ENCODE measurements around the gene SOWAHA. TPM values are rescaled to one million over a fixed set of nuclear protein-coding genes. Genes with fewer than 3 reads are reported as not detected.

SOWAHA gene
- total and polyA plus RNA-seq, 2 experiments from 2014 or later = not detected

GRCh38 chr5:132848270-132848669 is 35.2 kb downstream of the SOWAHA start:
- no peaks in the 10 kb centered on the region for H3K9me3 ChIP-seq (ENCODE audit: low read depth)
- no peak overlapping the region for H2AFZ ChIP-seq
- in situ Hi-C loops (cut with MboI) = no loop called here

GRCh38 chr5:132849347-132849746 is 36.2 kb downstream of the SOWAHA start:
- DNase-seq = no peak
- Histone ChIP-seq H3F3A (ENCODE audit: insufficient read depth) (no peaks in the 10 kb centered on the region), H4K20me1 (ENCODE audit: insufficient read depth) (no peaks in the 10 kb centered on the region), H3K4me1 (ENCODE audit: insufficient read depth) (0 out of 2 replicates have a peak, but pooled peaks cover 2% of the 10 kb centered on the region), H3K4me3 (no peak overlapping the region), H3K9me2 (ENCODE audit: insufficient read depth) (no peaks in the 10 kb centered on the region), H3K27me3 (replicated peaks; ENCODE audit: insufficient read depth) (no peaks in the 10 kb centered on the region), H3K9me3 (ENCODE audit: low read depth) (no peaks in the 10 kb centered on the region), H3K9ac (no peak overlapping the region), H3K27ac (no peak overlapping the region), H2AFZ (no peak overlapping the region), H3K36me3 (ENCODE audit: low read depth) (no peaks in the 10 kb centered on the region), H3K79me2 (ENCODE audit: insufficient read depth) (no peaks in the 10 kb centered on the region), H3K4me2 (ENCODE audit: unreplicated experiment) (no peak overlapping the region)
- 21 to 32% methylated on average over 1 of the region's 1 CpG for WGBS, 2 experiments (ENCODE audit: low coverage in 1 of 2, low lambda C conversion rate in 2 of 2, missing lambda C conversion rate in 2 of 2)
- in situ Hi-C loops (cut with MboI) = no loop called here
- TF ChIP-seq EZH2phosphoT487 (IDR thresholded peaks at IDR 0.05; ENCODE audit: insufficient read depth, low read depth) = no peak
- no peak for TF ChIP-seq EZH2 (IDR thresholded peaks at IDR 0.05; ENCODE audit: insufficient read depth, poor library complexity, severe bottlenecking)

More at GRCh38 chr5:132848270-132848669, 35.2 kb downstream of the SOWAHA start:
- DNase-seq = no peak
- no peak overlapping the region for H3K9ac ChIP-seq
- no peaks in the 10 kb centered on the region for H4K20me1 ChIP-seq (ENCODE audit: insufficient read depth)
- H3K27ac ChIP-seq = no peak overlapping the region
- WGBS, 2 experiments (ENCODE audit: low coverage in 1 of 2, low lambda C conversion rate in 2 of 2, missing lambda C conversion rate in 2 of 2) = 72 to 74% methylated on average over 8 of the region's 8 CpGs
- no peak overlapping the region for H3K4me3 ChIP-seq
- TF ChIP-seq EZH2 (IDR thresholded peaks at IDR 0.05; ENCODE audit: insufficient read depth, poor library complexity, severe bottlenecking) = no peak
- no peak for TF ChIP-seq EZH2phosphoT487 (IDR thresholded peaks at IDR 0.05; ENCODE audit: insufficient read depth, low read depth)
- H3K4me2 ChIP-seq (ENCODE audit: unreplicated experiment) = no peak overlapping the region
- H3K27me3 ChIP-seq (replicated peaks; ENCODE audit: insufficient read depth) = no peaks in the 10 kb centered on the region
- H3K9me2 ChIP-seq (ENCODE audit: insufficient read depth) = no peaks in the 10 kb centered on the region
- H3K79me2 ChIP-seq (ENCODE audit: insufficient read depth) = no peaks in the 10 kb centered on the region
- H3F3A ChIP-seq (ENCODE audit: insufficient read depth) = no peaks in the 10 kb centered on the region
- H3K4me1 ChIP-seq (ENCODE audit: insufficient read depth) = no peaks in the 10 kb centered on the region
- no peaks in the 10 kb centered on the region for H3K36me3 ChIP-seq (ENCODE audit: low read depth)

GRCh38 chr5:132850066-132850465 is 37.0 kb downstream of the SOWAHA start:
- Histone ChIP-seq H3K27ac (0 out of 2 replicates have a peak overlapping the region, but pooled peaks have one; percentile 22), H4K20me1 (ENCODE audit: insufficient read depth) (no peaks in the 10 kb centered on the region), H2AFZ (peak overlapping the region; percentile 49; the same call in 1 of the 2 replicates), H3K4me3 (no peak overlapping the region), H3K9me2 (ENCODE audit: insufficient read depth) (no peaks in the 10 kb centered on the region), H3K27me3 (replicated peaks; ENCODE audit: insufficient read depth) (no peaks in the 10 kb centered on the region), H3K9me3 (ENCODE audit: low read depth) (no peaks in the 10 kb centered on the region), H3F3A (ENCODE audit: insufficient read depth) (no peaks in the 10 kb centered on the region), H3K79me2 (ENCODE audit: insufficient read depth) (no peaks in the 10 kb centered on the region), H3K4me2 (ENCODE audit: unreplicated experiment) (peak overlapping the region; percentile 17), H3K4me1 (ENCODE audit: insufficient read depth) (0 out of 2 replicates have a peak, but pooled peaks cover 4% of the 10 kb centered on the region), H3K36me3 (ENCODE audit: low read depth) (no peaks in the 10 kb centered on the region), H3K9ac (no peak overlapping the region)
- in situ Hi-C loops (cut with MboI) = no loop called here
- TF ChIP-seq EZH2 (IDR thresholded peaks at IDR 0.05; ENCODE audit: insufficient read depth, poor library complexity, severe bottlenecking) (no peak), EZH2phosphoT487 (IDR thresholded peaks at IDR 0.05; ENCODE audit: insufficient read depth, low read depth) (no peak)
- DNase-seq = peak; percentile 82
- WGBS, 2 experiments (ENCODE audit: low coverage in 1 of 2, low lambda C conversion rate in 2 of 2, missing lambda C conversion rate in 2 of 2) = 38 to 46% methylated on average over 2 of the region's 2 CpGs

- H3K9me3 ChIP-seq (ENCODE audit: low read depth) = no peaks in the 10 kb centered on the region
- no peak overlapping the region for H3K4me2 ChIP-seq (ENCODE audit: unreplicated experiment)
- no peaks in the 10 kb centered on the region for H3K36me3 ChIP-seq (ENCODE audit: low read depth)
- no peaks in the 10 kb centered on the region for H3K9me2 ChIP-seq (ENCODE audit: insufficient read depth)
- no peaks in the 10 kb centered on the region for H3K27me3 ChIP-seq (replicated peaks; ENCODE audit: insufficient read depth)
- no peak overlapping the region for H3K9ac ChIP-seq
- WGBS, 2 experiments (ENCODE audit: low coverage in 1 of 2, low lambda C conversion rate in 2 of 2, missing lambda C conversion rate in 2 of 2) = 86 to 92% methylated on average over 3 of the region's 3 CpGs
- DNase-seq = no peak
- no peaks in the 10 kb centered on the region for H3K79me2 ChIP-seq (ENCODE audit: insufficient read depth)
- H3K4me3 ChIP-seq = no peak overlapping the region
- in situ Hi-C loops (cut with MboI) = no loop called here
- H3F3A ChIP-seq (ENCODE audit: insufficient read depth) = no peaks in the 10 kb centered on the region
- TF ChIP-seq EZH2 (IDR thresholded peaks at IDR 0.05; ENCODE audit: insufficient read depth, poor library complexity, severe bottlenecking) (no peak), EZH2phosphoT487 (IDR thresholded peaks at IDR 0.05; ENCODE audit: insufficient read depth, low read depth) (no peak)
- no peak overlapping the region for H3K27ac ChIP-seq
- H3K4me1 ChIP-seq (ENCODE audit: insufficient read depth) = 0 out of 2 replicates have a peak, but pooled peaks cover 4% of the 10 kb centered on the region
- no peak overlapping the region for H2AFZ ChIP-seq
- no peaks in the 10 kb centered on the region for H4K20me1 ChIP-seq (ENCODE audit: insufficient read depth)
Observed at GRCh38 chr5:132853323-132853722, 40.2 kb downstream of the SOWAHA start.

Measured in GM23248 (cell line).